Upper lobe of left lung (tissue), 4 donors: Measurements from ENCODE around the gene ABCC5.

ENCODE experiments used
- CTCF ChIP-seq, 6 experiments: fragments of 450-650 bp in 4 of 6; fragments of 200-600 bp in 2 of 6; sonication (generic) in 2 of 6; IDR thresholded peaks; one replicate each; pipeline ENCODE4 v1.5.1; 2016 to 2019; ENCODE audit warnings: antibody characterized with exemption in 6 of 6
- EP300 ChIP-seq, 4 donors: sonication (generic); formaldehyde crosslinking; IDR thresholded peaks; one replicate each; pipeline ENCODE4 v1.5.1; 2017; ENCODE audit warnings: antibody characterized with exemption in 4 of 4, control low read depth in 2 of 4
- POLR2A ChIP-seq, 4 donors: fragments of 450-650 bp; IDR thresholded peaks; one replicate each; pipeline ENCODE4 v1.5.1; 2016 to 2017; ENCODE audit warnings: antibody characterized with exemption in 4 of 4, mild to moderate bottlenecking in 2 of 4
- POLR2AphosphoS5 ChIP-seq, 2 donors: sonication (generic); formaldehyde crosslinking; IDR thresholded peaks; one replicate each; pipeline ENCODE4 v1.5.1; 2017; ENCODE audit warnings: antibody characterized with exemption in 2 of 2

DNA sequence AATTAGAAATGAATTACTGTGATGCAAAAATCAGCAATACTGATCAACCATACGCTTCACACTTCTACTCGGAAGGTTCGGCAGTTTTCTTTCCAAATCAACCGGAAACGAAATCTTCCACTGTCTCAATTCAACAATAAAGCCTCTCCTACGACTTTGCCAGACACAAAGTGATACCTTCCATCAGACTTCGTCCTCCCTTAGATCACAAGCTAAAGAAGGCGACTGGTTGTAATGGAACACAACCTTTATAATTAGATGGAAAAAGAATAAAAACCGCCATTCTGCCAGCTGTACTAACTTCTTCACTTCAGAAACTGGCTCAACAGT is 133.6 kb downstream of the ABCC5 start:
- TF ChIP-seq CTCF (IDR thresholded peaks at IDR 0.05) (no peak), POLR2AphosphoS5 (IDR thresholded peaks at IDR 0.05) (no peak), POLR2A (IDR thresholded peaks at IDR 0.05) (no peak), EP300 (IDR thresholded peaks at IDR 0.05) (no peak)
